CD4-positive, alpha-beta T cell treated with Interleukin-15 for 4 hours (primary cell): ENCODE results near the gene OR6C65.
"Not testable (repeated sequence)": the region's sequence is repeated elsewhere in the genome, so short reads cannot be mapped to it uniquely, and the experiment has no call there.

Experiments
- DNase-seq: peaks from one replicate; pipeline ENCODE4 v3.0.0-alpha.2; 2020; ENCODE audit warnings: low spot score

OR6C65 gene

DNA sequence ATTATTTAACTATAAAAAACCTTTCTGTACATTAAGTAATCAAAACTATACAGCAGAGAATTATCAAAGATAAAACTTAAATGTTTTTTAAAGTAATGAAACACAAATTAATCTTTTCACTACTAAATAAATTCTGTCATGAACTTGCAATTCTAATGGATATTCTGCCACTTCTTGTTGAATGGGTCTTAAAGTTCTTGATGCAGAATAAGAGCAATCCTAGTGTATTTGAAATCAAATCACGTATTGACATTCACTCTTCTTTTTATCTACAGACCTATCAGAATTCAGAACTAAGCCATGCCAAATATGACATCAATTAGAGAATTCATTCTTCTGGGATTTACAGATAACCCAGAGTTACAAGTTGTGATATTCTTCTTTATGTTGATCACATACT is at the start of gene OR6C65:
TSS of gene OR6C65 (plus strand) at position 301 of the 400 bp plus-strand sequence. CDS start at position 301, 0 bp downstream.
- no peak for DNase-seq

DNA sequence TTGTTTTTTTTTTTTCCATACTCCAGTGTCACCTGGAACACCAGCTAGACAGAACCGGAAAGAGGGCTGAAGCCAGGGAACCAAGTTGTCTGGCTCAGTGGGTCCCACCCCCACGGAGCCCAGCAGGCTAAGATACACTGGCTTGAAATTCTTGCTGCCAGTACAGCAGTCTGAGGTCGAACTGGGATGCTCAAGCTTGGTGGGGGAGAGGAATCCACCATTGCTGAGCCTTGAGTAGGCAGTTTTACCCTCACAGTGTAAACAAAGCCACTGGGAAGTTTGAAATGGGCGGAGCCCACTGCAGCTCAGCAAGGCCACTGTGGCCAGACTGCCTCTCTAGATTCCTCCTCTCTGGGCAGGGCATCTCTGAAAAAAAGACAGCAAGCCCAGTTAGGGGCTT is 45.0 kb upstream of the OR6C65 start:
- not testable (repeated sequence) for DNase-seq

DNA sequence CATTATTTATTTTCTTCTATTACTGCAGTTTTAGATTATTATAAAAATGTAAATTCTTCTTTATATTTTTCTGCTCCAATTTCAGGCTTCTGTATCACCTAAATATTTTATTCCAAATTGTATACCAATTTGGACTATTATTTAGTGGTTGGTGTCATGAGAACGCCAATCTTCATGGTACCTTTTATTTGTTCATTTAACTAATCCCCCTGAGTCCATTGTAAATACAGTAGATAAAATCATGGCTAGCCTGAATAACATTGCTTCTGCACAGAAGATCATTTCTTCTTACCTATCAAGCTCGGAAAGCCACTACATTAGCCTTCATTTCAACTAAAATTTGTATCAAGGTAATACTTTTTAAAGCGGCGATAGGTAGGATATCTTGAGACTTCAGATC is 37.7 kb upstream of the OR6C65 start, which contains the start of gene OR6C75:
TSS of gene OR6C75 (plus strand) at position 301 of the 400 bp plus-strand sequence. CDS start 2,136 bp downstream, outside the sequence.
- DNase-seq, result no peak

DNA sequence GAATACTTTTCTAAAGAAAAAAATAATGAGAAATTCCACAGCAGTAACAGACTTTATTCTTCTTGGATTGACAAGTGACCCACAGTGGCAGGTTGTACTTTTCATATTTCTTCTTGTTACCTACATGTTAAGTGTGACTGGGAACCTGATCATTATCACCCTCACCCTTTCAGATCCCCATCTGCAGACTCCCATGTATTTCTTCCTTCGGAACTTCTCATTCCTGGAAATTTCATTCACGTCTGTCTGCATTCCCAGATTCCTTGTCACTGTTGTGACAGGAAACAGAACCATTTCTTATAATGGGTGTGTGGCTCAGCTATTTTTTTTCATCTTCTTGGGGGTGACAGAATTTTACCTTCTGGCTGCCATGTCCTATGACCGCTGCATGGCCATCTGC is 35.2 kb upstream of the OR6C65 start:
- DNase-seq, result no peak

DNA sequence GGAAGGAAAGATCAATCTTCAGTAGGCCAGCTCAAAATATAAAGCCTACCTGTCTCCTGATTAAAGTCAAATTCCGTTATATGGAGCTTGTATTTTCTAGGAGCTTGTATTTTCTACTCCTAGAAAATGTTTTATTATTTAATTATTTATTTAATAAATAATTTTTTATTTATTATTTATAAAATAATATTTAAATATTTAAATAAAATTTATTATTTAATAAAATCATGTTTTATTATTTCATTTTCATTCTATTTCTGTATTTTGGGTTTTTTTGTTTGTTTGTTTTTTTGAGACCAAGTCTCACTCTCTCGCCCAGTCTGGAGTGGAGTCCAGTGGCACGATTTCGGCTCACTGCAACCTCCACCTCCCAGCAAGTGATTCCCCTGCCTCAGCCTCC is 27.8 kb upstream of the OR6C65 start:
- DNase-seq, result no peak

DNA sequence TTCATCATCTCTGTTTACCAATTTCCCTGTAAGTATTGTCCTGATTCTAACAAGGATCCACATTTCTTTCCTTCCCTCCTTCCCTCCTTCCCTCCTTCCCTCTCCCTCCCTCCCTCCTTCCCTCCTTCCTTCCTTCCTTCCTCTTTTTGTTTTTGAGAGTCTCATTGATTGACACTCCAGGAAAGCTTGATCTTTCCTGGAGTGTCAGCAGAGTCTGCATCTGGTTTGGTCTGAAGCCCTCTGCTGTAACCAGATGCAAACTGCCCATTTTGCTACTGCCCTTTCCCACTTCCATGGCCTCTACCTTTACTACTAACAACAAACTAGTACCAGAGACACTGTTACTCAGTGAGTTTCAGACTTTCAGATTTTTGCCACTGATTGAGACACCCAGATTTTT is 14.4 kb upstream of the OR6C65 start:
- DNase-seq, result no peak

DNA sequence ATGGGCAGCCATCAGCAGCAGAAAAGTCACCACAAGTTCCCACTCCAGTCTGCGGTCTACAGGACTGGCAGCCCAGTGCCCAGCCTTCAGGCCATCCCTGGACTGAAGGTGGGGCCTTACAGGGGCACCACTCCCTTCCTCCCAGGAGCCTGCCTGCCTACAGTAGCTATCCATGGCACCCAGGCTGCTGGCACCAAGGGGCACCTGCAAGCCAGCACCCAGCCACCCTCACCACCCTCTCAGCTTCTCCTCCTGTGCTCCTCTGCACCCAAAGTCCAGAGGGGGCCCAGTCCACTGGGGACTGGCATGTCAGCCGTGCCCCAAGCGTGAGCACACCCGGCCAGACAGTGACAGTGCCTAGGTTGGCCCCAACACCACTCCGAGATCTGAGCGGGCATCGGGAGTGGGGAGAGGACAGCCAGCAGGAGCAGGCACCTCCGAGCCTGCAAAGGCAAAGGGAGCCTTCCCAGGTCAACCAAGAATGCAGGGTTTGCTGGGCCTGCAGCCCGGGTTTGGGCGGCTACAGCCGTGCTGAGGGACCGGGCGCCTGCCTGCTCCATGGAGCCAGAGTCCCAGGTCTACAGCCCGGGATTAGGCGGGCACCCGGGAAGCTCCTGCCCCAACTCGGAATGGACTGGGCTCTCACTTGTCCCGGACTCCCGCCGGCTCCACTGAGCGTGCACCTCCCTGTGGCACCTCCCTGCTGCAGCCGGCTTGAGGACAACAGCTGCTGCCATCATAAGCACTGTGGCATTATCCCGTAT is 8.1 kb upstream of the OR6C65 start:
- no peak for DNase-seq

DNA sequence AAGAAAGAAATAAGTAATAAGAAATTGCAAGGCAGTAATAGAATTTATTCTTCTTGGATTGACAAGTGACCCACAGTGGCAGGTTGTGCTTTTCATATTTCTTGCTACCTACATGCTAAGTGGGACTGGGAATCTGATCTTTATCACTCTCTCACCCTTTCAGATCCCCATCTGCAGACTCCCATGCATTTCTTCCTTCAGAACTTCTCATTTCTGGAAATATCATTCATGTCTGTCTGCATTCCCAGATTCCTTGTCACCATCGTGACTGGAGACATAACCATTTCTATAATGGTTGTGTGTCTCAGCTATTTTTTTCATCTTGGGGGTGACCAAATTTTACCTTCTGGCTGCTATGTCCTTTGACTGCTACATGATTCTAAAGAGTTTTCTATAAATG is 4.0 kb upstream of the OR6C65 start:
- no peak for DNase-seq

DNA sequence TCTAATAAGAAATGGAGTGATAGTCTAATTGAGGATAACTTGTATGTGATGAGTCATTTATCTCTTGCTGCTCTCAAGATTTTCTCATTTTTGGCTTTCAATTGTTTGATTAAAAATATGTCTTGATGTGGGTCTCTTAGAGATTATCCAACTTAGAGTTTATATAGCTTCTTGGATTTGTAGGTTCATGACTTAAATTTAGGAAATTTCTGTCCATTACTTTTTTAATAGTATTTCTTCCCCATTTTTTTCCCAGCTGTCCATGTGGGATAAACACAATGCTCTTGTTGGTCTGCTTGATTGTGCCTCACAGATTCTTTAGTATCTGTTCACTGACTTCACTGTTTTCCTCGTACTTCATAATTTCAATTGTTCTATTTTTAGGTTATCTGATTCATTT is 7.5 kb downstream of the OR6C65 start:
- no peak for DNase-seq

DNA sequence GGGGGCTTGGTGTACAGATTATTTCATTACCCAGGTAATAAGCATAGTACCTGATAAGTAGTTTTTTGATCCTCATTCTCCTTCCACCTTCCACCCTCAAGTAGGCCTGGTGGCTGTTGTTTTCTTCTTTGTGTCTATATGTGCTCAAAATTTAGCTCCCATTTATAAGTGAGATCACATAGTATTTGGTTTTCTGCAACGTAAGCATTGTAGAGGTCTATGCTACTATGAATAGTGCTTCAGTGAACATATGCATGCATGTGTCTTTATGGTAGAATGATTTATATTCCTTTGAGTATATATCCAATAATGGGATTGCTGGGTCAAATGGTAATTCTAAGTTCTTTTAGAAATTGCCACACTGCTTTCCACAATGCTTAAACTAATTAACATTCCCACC is 8.8 kb downstream of the OR6C65 start:
- not testable (repeated sequence) for DNase-seq

DNA sequence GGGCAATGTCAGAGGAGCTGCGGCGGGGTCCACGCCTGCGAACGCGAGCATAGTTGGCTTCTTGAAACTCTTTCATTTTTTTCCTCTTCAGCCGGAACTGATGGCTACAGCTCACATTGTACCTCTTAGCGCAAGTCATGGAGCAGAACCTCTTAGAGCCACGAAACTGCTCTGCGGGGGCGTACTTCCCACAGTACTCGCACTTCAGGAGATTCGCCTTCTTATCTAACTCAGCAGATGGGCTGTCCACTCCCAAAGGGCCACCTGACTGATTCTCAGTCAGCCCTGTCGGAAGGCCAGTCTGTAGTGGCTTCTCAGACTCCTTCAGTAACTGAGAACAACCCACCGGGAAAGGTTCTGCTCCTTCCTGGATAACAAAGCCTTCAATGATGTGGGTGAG is 11.8 kb downstream of the OR6C65 start:
- DNase-seq, result not testable (repeated sequence)

DNA sequence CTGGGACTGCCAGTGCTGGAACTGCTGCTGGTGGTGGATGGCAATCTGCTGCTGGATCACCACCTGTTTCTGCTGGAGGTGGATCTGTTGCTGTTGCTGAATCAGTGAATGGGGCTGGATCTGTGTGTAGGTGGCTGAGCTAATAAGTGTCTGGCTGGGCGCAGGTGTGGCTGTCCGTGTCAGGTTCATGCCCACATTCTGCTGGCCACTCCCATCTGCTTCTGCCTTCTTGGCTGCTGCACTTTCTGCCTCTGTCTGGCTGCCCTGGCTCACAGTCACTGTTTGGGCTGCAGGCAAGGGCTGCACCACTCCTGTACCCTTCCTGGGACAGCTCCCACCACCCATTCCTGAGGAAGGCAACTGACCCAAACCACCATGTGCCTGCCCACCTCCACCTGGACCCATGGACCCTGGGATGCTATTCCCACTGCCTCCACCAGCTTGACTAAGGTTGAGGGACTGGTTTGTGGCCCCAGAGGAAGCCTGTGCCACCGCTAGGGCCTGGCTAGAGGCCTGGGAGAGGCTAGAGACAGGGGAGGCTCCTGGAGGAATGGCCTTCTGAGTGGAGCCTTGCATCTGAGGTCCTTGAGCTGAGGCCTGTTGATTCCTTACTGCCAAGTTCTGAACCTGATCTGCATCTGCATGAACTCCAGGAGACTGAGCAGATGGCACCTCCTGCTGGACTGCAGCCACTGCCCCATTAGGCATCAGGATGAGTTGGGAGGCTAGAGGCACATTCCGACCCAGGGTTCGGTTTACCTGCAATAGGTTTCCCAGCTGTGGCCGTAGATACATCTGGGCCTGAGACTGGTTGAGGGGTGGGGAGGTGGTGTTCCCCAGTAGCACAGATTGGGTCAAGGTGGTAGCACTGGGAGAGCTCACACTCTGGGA is 13.4 kb downstream of the OR6C65 start:
- not testable (repeated sequence) for DNase-seq

DNA sequence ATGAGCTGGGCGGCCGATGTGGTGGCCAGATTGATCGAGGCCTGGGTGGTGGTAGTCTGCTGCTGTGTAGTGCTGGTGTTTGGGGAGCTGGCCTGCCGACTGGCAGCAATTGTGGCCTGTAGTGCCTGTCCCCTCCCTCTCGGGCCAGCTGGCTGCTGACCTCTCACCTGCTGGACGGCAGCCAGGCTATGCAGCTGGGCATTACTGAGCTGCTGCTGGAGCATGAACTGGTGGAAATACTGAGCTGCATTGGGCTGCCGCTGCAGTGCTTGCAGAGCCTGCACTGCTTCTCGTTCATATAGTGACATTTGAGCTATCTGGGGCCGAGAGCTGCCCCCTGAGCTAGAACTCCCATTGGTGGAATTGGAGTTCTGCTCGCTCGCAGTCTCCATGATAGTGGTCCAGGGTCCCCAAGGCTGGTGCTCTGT is 14.1 kb downstream of the OR6C65 start:
- not testable (repeated sequence) for DNase-seq

DNA sequence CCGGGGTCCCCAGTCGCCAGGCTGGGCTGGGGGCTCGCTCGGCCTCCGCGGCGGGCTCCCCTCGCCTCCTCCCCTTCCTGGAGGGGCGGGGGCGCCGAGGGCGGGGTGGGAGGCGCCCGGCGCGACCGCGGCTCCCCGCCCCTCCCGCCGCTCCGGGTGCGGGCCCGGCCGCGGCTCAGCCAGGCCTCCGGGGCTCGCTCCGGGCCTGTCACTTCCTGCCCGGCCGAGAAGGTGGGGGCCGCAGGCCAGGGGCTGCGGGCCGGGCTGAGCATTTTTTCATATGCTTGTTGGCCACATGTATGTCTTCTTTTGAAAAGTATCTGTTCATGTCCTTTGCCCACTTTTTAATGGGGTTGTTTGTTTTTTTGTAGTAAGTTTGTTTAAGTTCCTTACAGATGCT is 14.6 kb downstream of the OR6C65 start:
- not testable (repeated sequence) for DNase-seq

DNA sequence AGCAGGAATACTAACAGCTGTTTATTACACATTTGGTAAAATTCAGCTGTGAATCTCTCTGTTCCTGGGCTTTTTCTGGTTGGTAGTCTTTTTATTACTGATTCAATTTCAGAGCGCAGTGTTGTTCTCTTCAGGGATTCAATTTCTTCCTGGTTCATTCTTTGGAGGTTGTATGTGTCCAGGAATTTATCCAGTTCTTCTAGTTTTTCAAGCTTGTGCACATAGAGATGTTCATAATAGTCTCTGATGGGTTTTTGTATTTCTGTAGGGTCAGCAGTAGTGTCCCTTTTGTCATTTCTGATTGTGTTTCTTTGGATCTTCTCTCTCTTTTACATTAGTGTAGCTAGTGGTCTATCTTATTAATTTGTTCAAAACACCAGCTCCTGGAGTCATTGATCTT is 16.6 kb downstream of the OR6C65 start:
- DNase-seq, result no peak

DNA sequence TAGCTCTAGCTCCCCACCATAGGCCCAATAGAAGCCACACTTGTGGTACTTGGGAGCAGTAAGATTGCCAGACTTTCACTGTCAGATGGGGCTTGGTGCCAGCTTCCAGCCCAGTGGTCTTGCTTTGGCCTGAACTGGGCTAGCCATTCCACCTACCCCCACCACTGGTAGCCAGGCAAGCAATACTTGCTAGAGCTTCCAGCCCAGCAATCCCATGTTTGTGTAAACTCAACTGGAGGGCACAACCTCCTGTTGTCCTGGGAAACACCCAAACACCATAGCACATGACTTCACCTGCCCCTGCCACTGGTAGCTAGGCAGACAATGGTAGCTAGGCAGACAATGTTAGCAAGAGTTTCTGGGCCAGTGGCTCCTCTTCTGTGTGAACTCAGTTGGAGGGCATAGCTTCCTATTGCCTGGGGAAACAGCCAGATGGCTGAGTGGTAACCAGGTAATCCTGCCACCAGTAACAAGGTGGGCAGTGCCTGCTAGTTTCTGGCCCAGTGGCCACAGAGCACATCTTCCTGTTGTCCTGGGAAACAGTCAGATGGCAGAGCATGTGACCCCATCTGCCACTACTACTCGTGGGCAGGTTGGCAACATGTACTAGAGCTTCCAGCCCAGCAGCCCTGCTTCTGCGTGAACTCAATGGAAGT is 20.1 kb downstream of the OR6C65 start:
- no peak for DNase-seq

DNA sequence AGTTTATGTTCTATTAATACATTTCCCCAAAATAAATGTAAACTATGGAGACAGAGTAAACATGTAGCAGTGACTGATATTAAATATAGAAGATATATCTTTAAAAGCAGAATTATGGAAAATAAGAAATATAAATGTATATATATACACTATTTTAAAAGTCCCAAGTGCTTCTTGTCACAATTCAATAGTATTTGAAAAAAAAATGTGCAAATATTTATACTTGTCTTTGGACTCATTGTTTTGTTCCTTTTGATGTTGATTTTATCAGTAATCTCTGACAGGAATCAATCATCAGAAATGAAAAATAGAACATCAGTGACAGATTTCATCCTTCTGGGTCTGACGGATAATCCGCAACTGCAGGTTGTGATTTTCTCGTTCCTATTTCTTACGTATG is 25.6 kb downstream of the OR6C65 start, which contains the start of gene OR6C76:
TSS of gene OR6C76 (plus strand) at position 301 of the 400 bp plus-strand sequence. CDS start at position 301, 0 bp downstream.
- DNase-seq, result no peak

DNA sequence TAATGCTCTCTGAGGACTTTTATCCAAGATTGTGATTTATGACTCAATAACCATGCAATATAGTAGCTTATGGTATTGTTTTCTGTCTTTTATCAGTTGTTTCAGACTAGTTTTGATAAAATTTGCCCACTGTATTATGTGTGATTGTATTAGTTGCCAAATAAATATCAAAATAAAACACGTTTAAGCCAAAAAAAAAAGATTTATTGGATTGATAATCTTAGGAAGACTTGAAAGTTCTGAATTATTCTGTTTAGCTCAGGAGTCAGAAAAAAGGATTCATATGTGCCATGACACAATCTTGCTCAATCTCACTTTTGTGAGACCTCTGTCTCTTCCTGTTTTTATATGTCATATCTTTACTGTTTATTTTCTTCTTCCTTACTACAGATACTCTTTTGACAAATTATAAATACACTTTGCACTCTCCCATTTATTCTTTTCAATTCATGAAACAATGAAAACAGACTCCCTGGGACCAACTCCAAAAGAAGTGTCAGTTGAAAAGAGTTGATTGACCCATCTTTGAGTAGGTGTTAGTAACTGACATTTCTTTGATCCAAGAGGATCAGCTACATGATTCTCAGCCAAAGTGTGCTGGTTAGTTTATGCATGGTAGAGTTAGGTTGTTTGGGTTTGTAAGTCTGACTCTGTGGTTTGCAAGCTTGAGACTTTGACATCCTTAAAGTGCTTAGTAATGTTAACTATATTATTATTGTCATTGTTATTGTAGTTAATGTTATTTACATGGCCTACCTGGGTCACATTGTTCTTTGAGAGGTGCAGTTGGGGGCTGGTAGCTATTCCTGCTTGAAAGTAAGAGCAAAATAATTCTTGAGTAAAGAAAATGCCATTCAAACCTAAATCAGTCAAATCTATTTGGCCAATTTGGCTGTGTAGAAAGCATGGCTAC is 28.3 kb downstream of the OR6C65 start:
- DNase-seq, result no peak

DNA sequence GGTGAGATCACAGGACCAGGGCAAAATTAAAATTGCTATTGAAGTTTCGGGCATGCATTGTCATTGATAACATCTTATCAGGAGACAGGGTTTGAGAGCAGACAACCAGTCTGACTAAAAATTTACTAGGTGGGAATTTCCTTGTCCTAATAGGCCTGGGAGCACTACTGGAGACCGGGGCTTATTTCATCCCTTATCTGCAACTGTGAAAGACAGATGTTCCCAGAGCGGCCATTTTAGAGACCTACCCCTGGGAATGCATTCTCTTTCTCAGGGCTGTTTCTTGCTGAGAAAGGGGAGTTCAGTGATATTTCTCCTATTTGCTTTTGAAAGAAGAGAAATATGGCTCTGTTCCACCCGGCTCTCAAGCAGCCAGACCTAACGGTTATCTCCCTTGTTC is 40.9 kb downstream of the OR6C65 start:
- DNase-seq, result not testable (repeated sequence)

DNA sequence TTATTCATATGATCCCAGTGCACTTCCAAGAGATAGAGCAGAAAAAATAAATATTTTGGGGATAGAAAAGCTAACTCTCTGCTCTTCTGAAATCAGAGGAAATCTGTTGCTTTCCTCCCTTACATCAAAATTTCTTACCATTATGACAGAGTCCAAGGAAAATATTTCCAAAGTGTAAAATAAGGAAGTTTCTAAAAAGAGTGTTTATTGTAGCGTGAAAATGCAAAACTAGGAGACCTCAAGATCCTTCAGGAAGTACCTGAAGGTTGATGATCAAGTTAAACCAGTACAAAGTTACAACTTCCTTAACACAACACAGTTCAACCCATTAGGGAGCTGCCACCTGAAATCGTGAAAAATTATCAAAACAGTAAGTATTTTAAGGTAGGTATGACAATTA is 43.4 kb downstream of the OR6C65 start, which contains the start of gene OR6C2:
TSS of gene OR6C2 (plus strand) at position 301 of the 400 bp plus-strand sequence. CDS start 8,138 bp downstream, outside the sequence.
- DNase-seq, result no peak

DNA sequence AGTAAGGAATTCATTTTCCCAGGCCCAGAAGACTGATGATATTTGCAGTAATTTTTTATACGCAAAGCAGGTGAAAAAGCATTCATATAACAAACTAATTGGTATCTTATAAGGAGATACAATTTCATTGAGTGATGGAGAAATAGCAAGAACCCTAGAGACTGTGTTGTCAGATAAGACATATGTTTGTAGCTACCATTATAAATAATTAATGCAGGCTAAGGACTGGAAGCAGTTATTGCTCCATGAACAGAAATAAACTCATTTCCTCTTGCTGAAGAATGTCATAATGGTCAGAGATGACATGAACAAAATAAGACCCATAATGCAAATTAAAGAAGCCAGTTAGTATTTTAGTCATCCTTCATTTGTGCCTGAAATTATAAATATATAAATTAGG is 45.0 kb downstream of the OR6C65 start:
- no peak for DNase-seq
